Sigmoid colon (tissue), 4 donors: ENCODE measurements around the gene HACL1.

Experiments
- EP300 ChIP-seq, 4 donors: sonication (generic); formaldehyde crosslinking; IDR thresholded peaks; one replicate each; pipeline ENCODE4 v1.6.1; 2017; ENCODE audit warnings: antibody characterized with exemption in 4 of 4
- POLR2A ChIP-seq, 2 donors: fragments of 450-650 bp; IDR thresholded peaks; one replicate each; pipeline ENCODE4 v1.6.1; 2016; ENCODE audit warnings: antibody characterized with exemption in 2 of 2, mild to moderate bottlenecking in 2 of 2, moderate library complexity in 2 of 2
- POLR2AphosphoS5 ChIP-seq, 4 donors: sonication (generic); formaldehyde crosslinking; IDR thresholded peaks; one replicate each; pipeline ENCODE4 v1.6.1; 2017; ENCODE audit warnings: antibody characterized with exemption in 4 of 4
- TF ChIP-seq, protein P1 (sequence below), 4 experiments: fragments of 450-650 bp in 3 of 4; fragments of 200-600 bp in 1 of 4; IDR thresholded peaks; one replicate each; pipeline ENCODE4 v1.5.1; 2016 to 2019; ENCODE audit warnings: antibody characterized with exemption in 4 of 4, mild to moderate bottlenecking in 3 of 4, moderate library complexity in 2 of 4

DNA sequence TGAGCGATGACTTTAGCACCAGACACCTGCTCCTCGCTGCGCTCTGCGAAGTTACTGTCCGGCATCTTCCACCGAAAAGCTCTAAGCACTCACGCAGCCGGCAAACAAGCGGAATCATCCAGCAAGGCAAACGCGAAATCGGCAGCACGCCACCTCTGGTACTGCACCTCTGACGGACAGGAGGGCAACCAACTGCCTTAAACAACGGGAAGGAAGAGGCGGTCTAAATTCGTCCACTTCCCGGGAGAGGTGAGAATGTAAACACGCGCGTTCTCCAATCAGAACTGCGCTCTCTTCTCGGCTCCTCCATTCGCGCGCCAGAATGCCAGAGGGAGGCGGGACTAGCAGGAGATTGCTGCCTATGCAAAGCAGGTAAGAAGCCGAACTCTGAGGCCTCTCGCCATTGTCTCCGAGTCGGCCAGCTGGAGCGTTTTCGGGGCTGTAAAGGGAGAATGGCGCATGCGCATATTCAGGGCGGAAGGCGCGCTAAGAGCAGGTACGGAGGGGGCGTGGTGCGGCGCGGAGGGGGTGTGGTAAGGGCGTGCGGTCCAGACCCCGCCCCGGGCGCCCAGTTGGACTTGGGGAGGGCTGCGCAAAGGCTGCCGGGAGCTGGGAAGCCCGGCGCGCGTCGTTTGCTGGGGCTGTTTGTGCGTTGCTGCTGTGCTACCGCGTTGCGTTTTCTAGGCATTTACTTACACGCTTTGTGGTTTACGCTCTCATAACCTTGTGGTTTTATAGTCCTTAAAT, at the start of gene HACL1, which contains the start of gene BTD:
- TF ChIP-seq, protein P1, sequence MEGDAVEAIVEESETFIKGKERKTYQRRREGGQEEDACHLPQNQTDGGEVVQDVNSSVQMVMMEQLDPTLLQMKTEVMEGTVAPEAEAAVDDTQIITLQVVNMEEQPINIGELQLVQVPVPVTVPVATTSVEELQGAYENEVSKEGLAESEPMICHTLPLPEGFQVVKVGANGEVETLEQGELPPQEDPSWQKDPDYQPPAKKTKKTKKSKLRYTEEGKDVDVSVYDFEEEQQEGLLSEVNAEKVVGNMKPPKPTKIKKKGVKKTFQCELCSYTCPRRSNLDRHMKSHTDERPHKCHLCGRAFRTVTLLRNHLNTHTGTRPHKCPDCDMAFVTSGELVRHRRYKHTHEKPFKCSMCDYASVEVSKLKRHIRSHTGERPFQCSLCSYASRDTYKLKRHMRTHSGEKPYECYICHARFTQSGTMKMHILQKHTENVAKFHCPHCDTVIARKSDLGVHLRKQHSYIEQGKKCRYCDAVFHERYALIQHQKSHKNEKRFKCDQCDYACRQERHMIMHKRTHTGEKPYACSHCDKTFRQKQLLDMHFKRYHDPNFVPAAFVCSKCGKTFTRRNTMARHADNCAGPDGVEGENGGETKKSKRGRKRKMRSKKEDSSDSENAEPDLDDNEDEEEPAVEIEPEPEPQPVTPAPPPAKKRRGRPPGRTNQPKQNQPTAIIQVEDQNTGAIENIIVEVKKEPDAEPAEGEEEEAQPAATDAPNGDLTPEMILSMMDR (IDR thresholded peaks at IDR 0.05) = peak in 1 of 4 experiments; percentile 42
- TF ChIP-seq POLR2AphosphoS5 (IDR thresholded peaks at IDR 0.05) = peak; percentile 92 to 97 (median 96)
- TF ChIP-seq POLR2A (IDR thresholded peaks at IDR 0.05) = peak; percentile 83 to 87
- TF ChIP-seq EP300 (IDR thresholded peaks at IDR 0.05) = no peak
